ENCODE data around the gene SEPTIN12.

The SEPTIN12 gene, protein sequence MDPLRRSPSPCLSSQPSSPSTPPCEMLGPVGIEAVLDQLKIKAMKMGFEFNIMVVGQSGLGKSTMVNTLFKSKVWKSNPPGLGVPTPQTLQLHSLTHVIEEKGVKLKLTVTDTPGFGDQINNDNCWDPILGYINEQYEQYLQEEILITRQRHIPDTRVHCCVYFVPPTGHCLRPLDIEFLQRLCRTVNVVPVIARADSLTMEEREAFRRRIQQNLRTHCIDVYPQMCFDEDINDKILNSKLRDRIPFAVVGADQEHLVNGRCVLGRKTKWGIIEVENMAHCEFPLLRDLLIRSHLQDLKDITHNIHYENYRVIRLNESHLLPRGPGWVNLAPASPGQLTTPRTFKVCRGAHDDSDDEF

GRCh38 chr16:4787627-4788482, at the start of gene SEPTIN12:
Gene SEPTIN12, minus strand, starts transcription at chr16:4788345. Its CDS starts 700 bp downstream, at chr16:4787645.
- DNase-seq: no peak

- no peak for DNase-seq
Observed at GRCh38 chr16:4836727-4837126, 48.6 kb upstream of the SEPTIN12 start.

DNA sequence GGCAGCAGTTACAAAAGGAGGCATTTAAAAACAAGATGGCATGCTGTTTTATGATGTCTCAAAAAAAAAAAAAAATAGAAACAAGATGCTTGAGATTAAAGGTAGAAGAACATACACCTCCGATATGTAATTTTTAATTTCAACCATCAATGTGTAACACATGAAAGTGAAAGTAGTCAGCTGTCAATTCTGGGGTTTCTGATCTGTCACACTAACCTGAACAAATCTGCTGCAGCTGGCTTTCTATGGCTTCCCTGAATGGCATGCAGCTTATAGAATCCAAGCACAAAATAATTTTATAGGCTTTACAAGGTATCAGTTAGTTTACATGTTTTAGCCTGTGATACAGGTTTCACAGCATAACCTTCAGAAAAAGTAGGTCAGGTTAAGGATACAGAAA, 45.4 kb upstream of the SEPTIN12 start:
- DNase-seq: no peak

DNA sequence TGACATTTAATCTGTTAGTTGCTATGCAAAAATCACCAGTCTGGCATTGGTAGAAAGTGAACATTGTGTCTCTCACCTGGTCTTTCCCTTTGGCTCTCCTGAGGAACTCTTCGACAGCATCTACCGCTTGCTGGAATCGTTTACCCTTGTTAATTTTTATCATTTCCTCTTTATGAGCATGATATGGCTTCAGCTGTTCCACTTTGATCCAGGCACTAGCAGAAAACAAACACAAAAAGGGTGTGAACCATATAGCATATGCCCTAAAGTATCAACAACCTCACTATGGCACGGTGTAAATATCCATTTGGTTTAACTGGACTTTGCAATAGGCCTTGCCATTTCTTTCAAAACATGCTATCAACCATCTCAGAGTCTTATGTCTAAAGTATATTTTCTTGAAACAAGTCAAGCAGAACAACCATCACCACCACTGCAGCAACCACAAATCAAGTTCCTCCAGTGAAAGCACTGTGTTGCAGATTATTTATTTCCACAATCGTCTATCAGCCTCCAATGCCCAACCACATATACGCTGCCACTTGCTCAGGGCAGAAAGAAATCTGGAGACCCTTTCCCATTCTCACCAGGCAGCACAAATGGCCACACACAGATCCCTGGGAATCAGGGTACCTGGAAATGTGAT, 44.7 kb upstream of the SEPTIN12 start:
- DNase-seq: no peak

DNA sequence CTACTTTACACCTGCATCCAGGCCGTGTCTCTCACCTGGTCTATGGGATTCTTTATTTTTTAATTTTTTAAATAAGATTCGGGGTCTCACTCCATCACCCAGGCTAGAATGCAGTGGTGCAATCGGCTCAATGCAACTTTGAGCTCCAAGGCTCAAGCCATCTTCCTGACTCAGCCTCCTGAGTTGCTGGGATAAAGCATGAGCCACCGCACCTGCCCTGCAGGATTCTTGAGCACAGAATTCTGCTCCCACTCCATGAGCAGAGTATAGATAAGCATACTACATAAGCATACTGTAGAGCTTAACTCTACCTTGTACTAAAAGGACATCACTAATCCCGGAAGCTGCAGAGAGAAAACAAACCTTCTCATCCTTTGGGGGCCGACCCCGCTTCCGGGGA, 43.5 kb upstream of the SEPTIN12 start:
- no peak for DNase-seq

DNA sequence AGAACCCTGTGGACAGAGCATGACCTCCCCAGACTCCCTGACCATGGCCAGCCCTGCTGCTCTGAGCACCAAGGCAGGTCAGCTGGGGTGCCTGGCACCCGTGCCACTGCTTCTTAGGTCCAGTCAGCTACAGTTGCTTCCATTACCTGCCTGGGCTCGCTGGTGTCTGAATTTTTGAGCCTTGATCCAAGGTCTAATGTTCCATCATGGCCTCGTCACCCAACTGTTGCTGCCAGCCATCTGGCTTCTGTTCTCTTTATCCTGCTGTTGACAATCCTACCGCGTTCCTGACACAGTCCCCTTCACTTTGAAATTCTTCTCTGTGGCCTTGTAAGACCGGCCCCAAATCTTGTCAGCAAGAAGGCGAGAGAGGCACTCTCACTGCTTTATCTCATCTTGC, 42.3 kb upstream of the SEPTIN12 start:
- no peak for DNase-seq

GRCh38 chr16:4828567-4829321, 40.6 kb upstream of the SEPTIN12 start:
- DNase-seq: no peak

DNA sequence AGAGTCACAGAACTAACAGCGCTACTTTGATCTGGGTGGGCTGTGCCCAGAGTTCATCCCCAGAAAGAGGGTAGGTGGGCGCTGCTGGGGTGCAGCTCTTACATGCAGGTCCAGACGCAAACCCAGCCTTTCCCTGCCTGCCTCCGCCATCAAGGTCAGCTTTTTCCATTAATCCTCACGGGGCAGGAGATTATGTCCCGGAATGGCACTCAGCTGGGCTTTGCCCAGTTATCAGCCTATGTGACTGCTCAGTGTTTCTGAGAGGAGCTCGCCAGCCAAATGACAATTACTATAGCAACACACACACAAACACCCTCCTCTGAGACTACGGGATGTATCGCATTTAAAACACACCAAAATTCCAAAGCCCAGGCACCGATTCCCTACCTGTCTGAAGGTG, 38.8 kb upstream of the SEPTIN12 start:
- DNase-seq: no peak

GRCh38 chr16:4826526-4826925, 38.4 kb upstream of the SEPTIN12 start:
- DNase-seq: no peak

DNA sequence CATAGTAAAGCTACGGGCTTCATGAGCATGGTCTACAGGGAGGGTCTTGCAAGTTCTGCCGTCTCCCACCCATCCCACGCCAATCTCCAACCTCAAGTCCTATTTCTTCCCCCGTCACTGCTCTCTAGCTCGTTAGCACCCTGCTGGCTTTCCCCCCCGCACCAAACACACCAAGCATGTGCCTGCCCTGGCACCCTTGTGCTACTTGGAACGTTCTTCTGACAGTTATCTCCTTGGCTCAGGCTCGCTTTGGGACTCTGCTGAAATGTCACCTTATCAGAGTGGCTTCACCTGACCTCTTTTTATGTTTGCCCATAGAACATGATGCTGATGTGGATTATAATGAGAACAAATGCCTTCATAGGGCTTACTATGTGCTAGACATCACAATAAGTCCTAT, 37.1 kb upstream of the SEPTIN12 start:
- no peak for DNase-seq

DNA sequence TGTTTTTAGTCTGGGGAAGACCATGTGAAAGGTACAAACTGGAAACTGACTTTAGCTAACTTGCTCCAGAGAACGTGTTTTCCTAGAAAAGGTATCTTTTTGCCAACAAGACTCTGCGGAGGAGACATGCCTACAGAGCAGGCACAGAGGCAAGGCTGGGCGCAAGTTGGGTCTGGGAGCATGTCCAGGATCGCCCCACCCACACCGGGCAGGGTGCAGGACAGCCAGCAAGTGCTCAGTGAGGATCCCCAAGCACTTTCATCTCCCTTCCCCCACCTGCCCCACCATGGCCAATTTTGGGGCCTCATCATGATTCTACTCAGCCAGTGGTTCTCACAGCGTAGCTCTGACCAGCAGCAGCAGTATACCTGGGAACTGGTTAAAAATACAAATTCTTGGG, 32.5 kb upstream of the SEPTIN12 start:
- DNase-seq: no peak

- DNase-seq: no peak
Observed at GRCh38 chr16:4814542-4815173, 26.5 kb upstream of the SEPTIN12 start.

- no peak for DNase-seq
Observed at GRCh38 chr16:4814046-4814445, 25.9 kb upstream of the SEPTIN12 start.

DNA sequence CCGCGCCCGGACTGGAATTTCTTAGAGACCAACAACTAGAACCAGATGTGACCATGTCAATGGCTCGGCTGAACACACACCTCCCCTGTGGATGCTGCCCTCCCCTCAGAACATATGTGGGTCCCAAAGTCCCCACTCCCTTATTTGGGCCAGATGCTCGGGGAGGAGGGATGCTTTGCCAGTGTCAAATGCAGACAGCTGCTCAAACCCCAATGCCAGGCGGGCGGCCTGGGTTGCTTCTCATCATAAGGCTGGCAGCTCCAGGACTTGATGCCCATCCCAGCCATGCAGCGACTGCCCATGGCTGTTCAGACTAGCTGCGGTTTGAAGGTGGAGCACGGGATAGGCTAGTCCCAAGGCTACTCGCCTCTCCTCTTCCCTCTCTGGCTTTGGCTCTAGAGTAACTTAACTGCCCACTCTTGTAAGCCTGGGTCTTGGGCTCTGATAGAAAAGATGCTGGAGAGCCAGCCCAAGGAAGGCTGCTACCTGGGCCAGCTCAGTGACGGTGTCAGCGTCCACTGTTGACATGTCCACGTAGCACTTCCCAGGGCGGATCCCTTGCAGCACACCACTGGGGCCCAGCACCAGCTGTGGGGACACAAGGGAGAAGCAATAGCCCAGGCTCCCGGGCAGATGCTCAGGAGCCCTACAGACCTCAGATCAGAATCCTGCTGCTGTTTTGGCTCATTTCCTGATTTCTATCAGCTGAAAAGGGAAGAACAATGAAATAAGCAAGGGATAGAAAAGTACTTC, 25.3 kb upstream of the SEPTIN12 start:
- DNase-seq: no peak

DNA sequence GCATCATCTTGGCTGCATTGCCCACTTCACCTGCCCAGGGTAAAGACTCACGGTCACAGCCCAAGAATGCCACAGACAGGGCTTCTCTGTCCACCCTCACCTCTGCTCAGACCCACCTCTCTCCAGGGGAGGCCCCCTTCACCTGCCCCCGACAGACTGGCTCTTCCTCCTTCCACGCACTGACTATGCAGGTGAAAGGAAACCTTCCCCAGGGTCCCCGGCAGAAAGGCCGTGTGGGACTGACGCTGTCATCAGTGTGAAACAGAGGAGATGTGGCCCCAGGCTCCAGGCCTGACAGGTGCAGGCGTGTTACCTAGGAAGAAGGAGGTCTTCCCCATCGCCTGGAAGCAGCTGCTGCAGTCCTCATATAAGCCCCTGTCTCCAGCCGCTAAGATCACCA, 23.6 kb upstream of the SEPTIN12 start:
- no peak for DNase-seq

GRCh38 chr16:4811242-4811641, 23.1 kb upstream of the SEPTIN12 start:
- no peak for DNase-seq

DNA sequence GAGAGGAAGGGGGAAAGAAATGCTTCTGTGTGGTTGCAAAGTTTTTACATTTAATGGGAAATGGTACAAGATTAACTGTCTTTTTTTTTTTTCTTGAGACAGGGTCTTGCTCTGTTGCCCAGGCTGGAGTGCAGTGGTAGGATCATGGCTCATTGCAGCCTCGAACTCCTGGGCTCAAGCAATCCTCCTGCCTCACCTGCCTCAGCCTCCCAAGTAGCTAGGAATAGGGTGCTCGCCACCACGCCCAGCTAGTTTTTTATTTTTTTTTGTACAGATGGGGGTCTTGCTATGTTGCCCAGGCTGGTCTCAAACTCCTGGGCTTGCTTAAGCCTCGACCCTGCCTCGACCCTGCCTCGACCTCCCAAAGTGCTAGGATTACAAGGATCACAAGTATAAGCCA, 18.1 kb upstream of the SEPTIN12 start:
- DNase-seq: no peak

- DNase-seq: no peak
Observed at GRCh38 chr16:4805231-4805630, 17.1 kb upstream of the SEPTIN12 start.

DNA sequence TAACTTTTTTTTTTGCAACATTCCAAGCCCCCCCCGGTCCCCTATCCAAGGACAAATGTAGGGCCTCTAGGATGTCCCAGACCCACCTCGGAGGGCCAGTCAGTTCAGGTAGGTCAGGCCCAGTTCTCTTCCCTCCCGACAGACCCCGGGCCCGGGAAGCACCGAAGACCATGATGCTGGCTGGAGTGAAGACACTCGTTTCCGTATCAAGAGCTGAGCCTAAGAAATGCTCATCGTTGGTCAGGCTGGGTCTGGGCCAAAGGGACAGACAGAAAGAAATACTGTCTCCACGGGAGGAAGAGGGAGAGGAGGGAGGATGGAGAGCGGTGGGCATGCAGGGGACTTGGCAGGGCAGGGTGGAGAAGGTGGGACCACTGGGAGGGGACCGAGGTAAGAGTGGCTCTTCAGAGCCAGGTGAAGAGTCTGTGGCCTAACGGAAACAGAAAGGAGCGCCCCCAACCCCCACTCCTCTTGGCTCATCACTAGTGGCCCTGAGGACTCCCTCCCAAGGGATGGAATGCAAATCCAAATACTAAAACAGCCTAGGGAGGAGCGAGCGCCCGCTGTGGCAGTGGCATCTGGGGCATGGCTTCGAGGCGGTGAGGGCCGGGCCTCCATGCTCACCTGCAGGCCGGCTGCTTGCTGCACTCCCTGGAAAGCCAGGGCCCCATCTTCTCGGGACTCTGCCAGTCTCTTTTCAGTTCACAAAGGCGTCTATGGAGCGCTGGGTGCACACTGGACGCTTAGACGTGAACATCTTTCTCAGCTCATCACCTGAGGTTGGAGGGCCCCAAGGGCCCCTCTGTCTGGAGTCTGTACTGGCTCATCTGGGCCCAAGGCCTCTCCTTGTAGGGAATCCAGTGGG, 16.0 kb upstream of the SEPTIN12 start:
- DNase-seq: no peak

DNA sequence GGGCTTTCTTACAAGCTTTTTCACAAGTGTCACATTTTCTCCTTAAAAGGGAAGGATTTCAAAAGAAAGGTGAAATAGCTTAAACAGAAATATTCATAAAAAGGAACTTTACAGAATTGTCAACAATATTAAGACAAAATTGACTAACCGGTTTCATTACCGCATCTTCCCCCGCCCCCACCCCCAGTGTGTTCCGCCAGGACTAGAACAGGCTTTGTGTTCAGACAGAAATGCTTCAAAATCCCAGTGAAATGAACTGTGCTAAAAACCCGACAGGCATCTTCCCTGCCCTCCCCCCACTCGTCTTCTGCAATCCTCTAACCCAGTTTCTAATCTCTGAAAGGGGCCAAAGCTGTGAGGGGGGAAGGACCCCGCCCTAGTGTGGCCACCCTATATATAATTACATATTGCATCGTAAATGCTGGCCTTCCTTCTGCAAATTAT, 15.3 kb upstream of the SEPTIN12 start:
- no peak for DNase-seq
